ENCODE results near the gene PEPD. TPM values are rescaled to one million over a fixed set of nuclear protein-coding genes. Genes with fewer than 3 reads are reported as not detected.

The PEPD gene
- total RNA-seq, 1 experiment from 2014 or later = 40.5 TPM

DNA sequence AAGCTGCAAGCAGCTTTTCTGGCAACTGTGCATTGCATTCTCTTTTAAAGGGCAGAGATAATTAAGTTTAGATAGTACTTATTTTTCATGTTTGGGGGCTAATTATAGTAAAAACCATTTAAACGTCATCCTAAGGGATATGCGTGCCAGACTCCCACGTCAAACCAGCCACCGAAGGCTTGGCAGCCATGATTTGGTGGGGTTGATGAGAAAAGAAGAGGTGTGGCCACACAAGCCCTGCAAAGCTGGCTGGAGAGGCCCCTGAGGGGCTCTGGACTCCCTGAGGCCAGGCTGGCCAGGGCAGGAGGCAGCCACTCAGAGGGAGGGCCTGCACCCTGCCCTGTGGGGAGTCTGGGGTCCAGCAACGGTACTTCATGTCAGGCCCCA, 17.5 kb downstream of the PEPD start (continued):
- TF ChIP-seq REST (IDR thresholded peaks at IDR 0.05; ENCODE audit: low read depth) (no peak), ZFX (IDR thresholded peaks at IDR 0.05) (no peak)

DNA sequence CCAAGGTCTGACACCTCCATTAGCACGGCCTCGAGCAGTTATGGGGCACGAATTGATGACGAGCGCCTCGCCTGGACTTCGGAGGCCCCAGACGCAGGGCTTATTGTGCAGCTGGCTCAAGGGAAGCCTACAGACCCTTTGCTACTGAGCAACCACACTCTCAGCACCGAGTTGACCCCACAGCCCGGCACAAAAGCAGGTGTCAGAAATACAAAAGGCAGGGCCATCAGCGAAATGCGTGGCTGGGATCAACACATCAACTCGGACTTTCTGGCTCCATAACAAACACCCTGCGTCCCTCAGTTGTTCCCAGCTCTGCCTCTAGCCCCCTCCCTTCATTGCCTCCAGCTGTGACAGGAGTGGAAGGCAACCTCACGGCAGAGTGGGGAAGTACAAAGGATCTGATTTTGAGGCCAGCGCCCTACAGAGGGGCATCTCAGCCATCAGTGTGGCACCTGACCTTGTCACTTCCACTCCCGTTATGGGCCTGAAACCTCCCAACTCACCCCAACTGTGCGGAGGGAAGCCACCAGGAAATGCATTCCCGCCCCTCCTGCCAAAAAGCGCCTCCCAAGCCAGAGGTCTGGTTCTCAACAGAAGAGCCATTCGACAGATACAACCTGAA, 18.0 kb downstream of the PEPD start:
- Histone ChIP-seq H3K4me2 (ENCODE audit: low read length) (no peak overlapping the region), H3K9me3 (ENCODE audit: control insufficient read depth in 1 of 2, insufficient read depth in 1 of 2, low read depth in 1 of 2, low read length in 2 of 2) (no peaks in the 10 kb centered on the region), H2AFZ (ENCODE audit: low read depth, low read length, poor library complexity, severe bottlenecking) (no peak overlapping the region), H4K20me1 (ENCODE audit: insufficient read depth) (no peaks in the 10 kb centered on the region), H3K27ac (ENCODE audit: low read depth, low read length) (no peak overlapping the region), H3K36me3 (ENCODE audit: control insufficient read depth in 1 of 2, insufficient read depth in 2 of 2, low read length in 2 of 2) (no peaks in the 10 kb centered on the region), H3K4me1 (ENCODE audit: control insufficient read depth in 1 of 2, insufficient read depth in 2 of 2, low read length in 2 of 2) (no peaks in the 10 kb centered on the region), H3K9ac (ENCODE audit: low read length) (no peak overlapping the region), H3K4me3 (replicated peaks in 1 of 2; ENCODE audit: low read depth in 1 of 2, low read length in 2 of 2) (no peak overlapping the region), H3K27me3 (ENCODE audit: insufficient read depth, low read length) (no peaks in the 10 kb centered on the region), H3K79me2 (ENCODE audit: insufficient read depth, low read length) (no peaks in the 10 kb centered on the region), H3K9me2 (ENCODE audit: insufficient read depth) (no peaks in the 10 kb centered on the region)
- RAD21 ChIA-PET (ENCODE audit: low non-redundant PET in 1 of 2, low total read pairs in 2 of 2, uncharacterized antibody in 2 of 2, unreplicated experiment in 2 of 2) = no interaction called here
- BruUV-seq (replicated peaks) = no TSS peak
- CTCF ChIA-PET = no interaction called here
- POLR2A ChIA-PET = no interaction called here
- DNase-seq (ENCODE audit: low read depth, low spot score) (no peak), ATAC-seq (no peak)
- intact Hi-C loops (cut with micrococcal nuclease) = no loop called here
- TF ChIP-seq SRF (IDR thresholded peaks at IDR 0.05; ENCODE audit: low read depth) (no peak), POLR2AphosphoS5 (IDR thresholded peaks at IDR 0.05; ENCODE audit: low read depth, low read length) (no peak), TCF7L2 (IDR thresholded peaks at IDR 0.05; ENCODE audit: borderline replicate concordance, extremely low read depth, insufficient read depth, insufficient read length) (no peak), ZFX (IDR thresholded peaks at IDR 0.05) (no peak), ZNF274 (IDR thresholded peaks at IDR 0.05; ENCODE audit: low read depth, low read length) (no peak), EZH2phosphoT487 (IDR thresholded peaks at IDR 0.05; ENCODE audit: borderline replicate concordance) (no peak), CBX3 (IDR thresholded peaks at IDR 0.05; ENCODE audit: low read depth) (no peak), POLR2A (IDR thresholded peaks at IDR 0.05; ENCODE audit: borderline replicate concordance, extremely low read depth, insufficient read depth, insufficient read length) (no peak), ZBTB33 (IDR thresholded peaks at IDR 0.05; ENCODE audit: extremely low read depth, insufficient replicate concordance, low read length) (no peak), EGR1 (IDR thresholded peaks at IDR 0.05; ENCODE audit: low read depth) (no peak), ELF1 (IDR thresholded peaks at IDR 0.05; ENCODE audit: borderline replicate concordance, low read depth) (no peak), MAX (IDR thresholded peaks at IDR 0.05) (no peak), YY1 (IDR thresholded peaks at IDR 0.05; ENCODE audit: extremely low read depth, insufficient replicate concordance, low read depth, low read length) (no peak), ATF3 (IDR thresholded peaks at IDR 0.05) (no peak), SP1 (IDR thresholded peaks at IDR 0.05; ENCODE audit: low read depth) (no peak), CEBPB (IDR thresholded peaks at IDR 0.05; ENCODE audit: low read depth) (no peak)
- TF ChIP-seq, protein P1, sequence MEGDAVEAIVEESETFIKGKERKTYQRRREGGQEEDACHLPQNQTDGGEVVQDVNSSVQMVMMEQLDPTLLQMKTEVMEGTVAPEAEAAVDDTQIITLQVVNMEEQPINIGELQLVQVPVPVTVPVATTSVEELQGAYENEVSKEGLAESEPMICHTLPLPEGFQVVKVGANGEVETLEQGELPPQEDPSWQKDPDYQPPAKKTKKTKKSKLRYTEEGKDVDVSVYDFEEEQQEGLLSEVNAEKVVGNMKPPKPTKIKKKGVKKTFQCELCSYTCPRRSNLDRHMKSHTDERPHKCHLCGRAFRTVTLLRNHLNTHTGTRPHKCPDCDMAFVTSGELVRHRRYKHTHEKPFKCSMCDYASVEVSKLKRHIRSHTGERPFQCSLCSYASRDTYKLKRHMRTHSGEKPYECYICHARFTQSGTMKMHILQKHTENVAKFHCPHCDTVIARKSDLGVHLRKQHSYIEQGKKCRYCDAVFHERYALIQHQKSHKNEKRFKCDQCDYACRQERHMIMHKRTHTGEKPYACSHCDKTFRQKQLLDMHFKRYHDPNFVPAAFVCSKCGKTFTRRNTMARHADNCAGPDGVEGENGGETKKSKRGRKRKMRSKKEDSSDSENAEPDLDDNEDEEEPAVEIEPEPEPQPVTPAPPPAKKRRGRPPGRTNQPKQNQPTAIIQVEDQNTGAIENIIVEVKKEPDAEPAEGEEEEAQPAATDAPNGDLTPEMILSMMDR (IDR thresholded peaks at IDR 0.05 in 2 of 3, conservative IDR thresholded peaks at IDR 0.05 in 1 of 3; ENCODE audit: borderline replicate concordance in 1 of 3, insufficient read depth in 1 of 3, low read depth in 2 of 3, low read length in 2 of 3) = no peak

Measured in HCT116 (cell line).